MM.1S (cell line): ENCODE data around the gene SSX4B.
"Not testable (repeated sequence)": the region's sequence is repeated elsewhere in the genome, so short reads cannot be mapped to it uniquely, and the experiment has no call there.

Experiments used
- DNase-seq: peaks from one replicate; pipeline ENCODE4 v3.0.0-alpha.2; 2015
- H2AFZ ChIP-seq: fragments of 300-600 bp; sonication (generic); 2 replicates; pipeline ENCODE4 v1.6.0; 2016; ENCODE audit warnings: antibody characterized with exemption, low read length
- H3F3A ChIP-seq: fragments of 300-600 bp; sonication (generic); 2 replicates; pipeline ENCODE4 v1.6.1; 2016; ENCODE audit warnings: mild to moderate bottlenecking, antibody characterized with exemption, low read length, moderate library complexity, mixed read lengths; ENCODE audit not compliant: insufficient read depth
- H3K27ac ChIP-seq: fragments of 300-600 bp; sonication (generic); 2 replicates; pipeline ENCODE4 v1.5.1; 2016; ENCODE audit warnings: mild to moderate bottlenecking, low read length
- H3K27me3 ChIP-seq: fragments of 300-600 bp; sonication (generic); replicated peaks from 2 replicates; pipeline ENCODE4 v1.6.0; 2016; ENCODE audit warnings: low read length; ENCODE audit not compliant: insufficient read depth
- H3K36me3 ChIP-seq: fragments of 300-600 bp; sonication (generic); replicated peaks from 2 replicates; pipeline ENCODE4 v1.6.1; 2016; ENCODE audit warnings: mild to moderate bottlenecking, low read length, mixed read lengths; ENCODE audit not compliant: insufficient read depth
- H3K4me1 ChIP-seq: fragments of 300-600 bp; sonication (generic); 2 replicates; pipeline ENCODE4 v1.6.1; 2016; ENCODE audit warnings: low read length, mixed read lengths
- H3K4me2 ChIP-seq: fragments of 300-600 bp; sonication (generic); 2 replicates; pipeline ENCODE4 v1.6.0; 2016; ENCODE audit warnings: low read depth, low read length
- H3K4me3 ChIP-seq: fragments of 300-600 bp; sonication (generic); 2 replicates; pipeline ENCODE4 v1.5.1; 2016; ENCODE audit warnings: low read length, mixed read lengths
- H3K79me2 ChIP-seq: fragments of 300-600 bp; sonication (generic); 2 replicates; pipeline ENCODE4 v1.6.1; 2016; ENCODE audit warnings: mixed run types, low read length, mixed read lengths
- H3K9ac ChIP-seq: fragments of 300-600 bp; sonication (generic); 2 replicates; pipeline ENCODE4 v1.6.1; 2016; ENCODE audit warnings: low read length, mixed read lengths
- H3K9me2 ChIP-seq: fragments of 300-600 bp; sonication (generic); replicated peaks from 2 replicates; pipeline ENCODE4 v1.6.1; 2016; ENCODE audit warnings: mild to moderate bottlenecking, low read length, mixed read lengths; ENCODE audit not compliant: insufficient read depth
- H3K9me3 ChIP-seq: fragments of 300-600 bp; sonication (generic); replicated peaks from 2 replicates; pipeline ENCODE4 v1.6.1; 2016; ENCODE audit warnings: mild to moderate bottlenecking, low read length, mixed read lengths; ENCODE audit not compliant: insufficient read depth
- H4K20me1 ChIP-seq: fragments of 300-600 bp; sonication (generic); 2 replicates; pipeline ENCODE4 v1.6.1; 2016; ENCODE audit warnings: mild to moderate bottlenecking, low read length, moderate library complexity, mixed read lengths; ENCODE audit not compliant: insufficient read depth
- EZH2 ChIP-seq: fragments of 300-600 bp; sonication (generic); optimal IDR thresholded peaks from 2 replicates; pipeline ENCODE3; 2017; ENCODE audit warnings: low read depth, mild to moderate bottlenecking, antibody characterized with exemption, low read length, mixed read lengths
- EZH2phosphoT487 ChIP-seq: fragments of 300-600 bp; sonication (generic); IDR thresholded peaks from 2 replicates; pipeline ENCODE4 v1.6.1; 2018; ENCODE audit warnings: antibody characterized with exemption, low read length
- TF ChIP-seq, protein P1 (sequence below): fragments of 300-600 bp; sonication (generic); IDR thresholded peaks from 2 replicates; pipeline ENCODE4 v1.5.1; 2016; ENCODE audit warnings: antibody characterized with exemption, low read length, mixed read lengths

SSX4B gene, protein sequence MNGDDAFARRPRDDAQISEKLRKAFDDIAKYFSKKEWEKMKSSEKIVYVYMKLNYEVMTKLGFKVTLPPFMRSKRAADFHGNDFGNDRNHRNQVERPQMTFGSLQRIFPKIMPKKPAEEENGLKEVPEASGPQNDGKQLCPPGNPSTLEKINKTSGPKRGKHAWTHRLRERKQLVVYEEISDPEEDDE

GRCh38 chrX:48411860-48412259 lies at the start of gene SSX4B:
SSX4B (minus strand) TSS chrX:48411960; CDS start chrX:48411372, 588 bp downstream.
- not testable (repeated sequence) for H3K4me1 ChIP-seq, H3K79me2 ChIP-seq, H3K4me2 ChIP-seq, H3K9me2 ChIP-seq, H3K9me3 ChIP-seq, H3K27ac ChIP-seq, H3K36me3 ChIP-seq, H3K27me3 ChIP-seq, H4K20me1 ChIP-seq, H3K4me3 ChIP-seq, H2AFZ ChIP-seq, DNase-seq, H3F3A ChIP-seq, H3K9ac ChIP-seq

DNA sequence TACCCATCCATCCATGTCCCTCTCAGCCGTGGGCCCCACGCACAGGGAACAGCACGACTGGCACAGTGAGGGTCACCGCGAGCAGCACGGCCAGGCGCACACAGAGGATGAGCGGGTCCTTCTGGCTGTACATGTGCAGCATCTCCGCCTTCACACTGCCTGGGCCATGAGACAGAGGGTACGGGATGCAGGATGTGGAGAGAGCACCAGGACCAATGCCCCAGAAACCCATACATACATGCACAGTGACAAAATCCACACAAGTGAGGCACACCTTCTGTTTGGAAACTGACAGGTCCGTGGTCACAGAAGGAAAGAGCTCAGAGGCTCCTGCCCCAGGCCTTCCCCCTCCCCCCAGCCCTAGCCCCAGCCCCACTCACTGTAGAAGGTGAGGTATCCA lies 48.8 kb upstream of the SSX4B start:
- no peak overlapping the region for H3K4me3 ChIP-seq

DNA sequence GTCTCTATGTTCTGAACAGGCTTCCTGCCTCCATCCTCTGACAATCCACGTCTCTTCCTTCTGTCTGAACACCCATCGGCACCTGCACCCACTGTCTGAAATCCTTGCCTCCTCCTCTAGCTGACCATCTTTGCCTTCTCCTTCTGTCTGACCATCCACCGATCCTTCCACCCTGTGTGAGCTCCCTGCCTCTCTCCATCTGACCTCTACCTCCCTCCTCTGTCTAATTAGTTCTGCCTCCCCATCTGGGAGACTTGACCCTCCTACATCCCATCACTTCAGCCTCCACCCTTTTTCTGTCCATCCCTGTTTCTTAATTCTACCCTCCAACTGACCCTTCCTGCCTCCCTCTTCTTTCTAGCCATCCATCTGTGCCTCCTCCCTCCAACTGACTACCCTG lies 48.3 kb upstream of the SSX4B start:
- Histone ChIP-seq H3K9me3 (no peaks in the 10 kb centered on the region), H2AFZ (no peak overlapping the region), H3K27ac (no peak overlapping the region), H3K4me3 (no peak overlapping the region), H3K27me3 (no peaks in the 10 kb centered on the region), H3K4me2 (no peak overlapping the region), H3K36me3 (no peaks in the 10 kb centered on the region), H3K4me1 (no peaks in the 10 kb centered on the region), H3K9me2 (no peaks in the 10 kb centered on the region), H3K79me2 (peaks cover 5% of the 10 kb centered on the region; the same call in 1 of the 2 replicates), H4K20me1 (no peaks in the 10 kb centered on the region), H3F3A (no peaks in the 10 kb centered on the region), H3K9ac (no peak overlapping the region)
- no peak for DNase-seq
- TF ChIP-seq EZH2phosphoT487 (no peak), EZH2 (no peak)
- TF ChIP-seq, protein P1, sequence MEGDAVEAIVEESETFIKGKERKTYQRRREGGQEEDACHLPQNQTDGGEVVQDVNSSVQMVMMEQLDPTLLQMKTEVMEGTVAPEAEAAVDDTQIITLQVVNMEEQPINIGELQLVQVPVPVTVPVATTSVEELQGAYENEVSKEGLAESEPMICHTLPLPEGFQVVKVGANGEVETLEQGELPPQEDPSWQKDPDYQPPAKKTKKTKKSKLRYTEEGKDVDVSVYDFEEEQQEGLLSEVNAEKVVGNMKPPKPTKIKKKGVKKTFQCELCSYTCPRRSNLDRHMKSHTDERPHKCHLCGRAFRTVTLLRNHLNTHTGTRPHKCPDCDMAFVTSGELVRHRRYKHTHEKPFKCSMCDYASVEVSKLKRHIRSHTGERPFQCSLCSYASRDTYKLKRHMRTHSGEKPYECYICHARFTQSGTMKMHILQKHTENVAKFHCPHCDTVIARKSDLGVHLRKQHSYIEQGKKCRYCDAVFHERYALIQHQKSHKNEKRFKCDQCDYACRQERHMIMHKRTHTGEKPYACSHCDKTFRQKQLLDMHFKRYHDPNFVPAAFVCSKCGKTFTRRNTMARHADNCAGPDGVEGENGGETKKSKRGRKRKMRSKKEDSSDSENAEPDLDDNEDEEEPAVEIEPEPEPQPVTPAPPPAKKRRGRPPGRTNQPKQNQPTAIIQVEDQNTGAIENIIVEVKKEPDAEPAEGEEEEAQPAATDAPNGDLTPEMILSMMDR: no peak

More for the DNA sequence above, 48.8 kb upstream of the SSX4B start:
- Histone ChIP-seq H3K4me2 (no peak overlapping the region), H3K36me3 (no peaks in the 10 kb centered on the region), H4K20me1 (no peaks in the 10 kb centered on the region), H2AFZ (no peak overlapping the region), H3F3A (no peaks in the 10 kb centered on the region), H3K9me3 (no peaks in the 10 kb centered on the region), H3K9me2 (no peaks in the 10 kb centered on the region), H3K27ac (no peak overlapping the region), H3K27me3 (no peaks in the 10 kb centered on the region), H3K9ac (no peak overlapping the region), H3K79me2 (peaks cover 10% of the 10 kb centered on the region), H3K4me1 (no peaks in the 10 kb centered on the region)
- no peak for DNase-seq
- TF ChIP-seq EZH2phosphoT487 (no peak), EZH2 (no peak)
- TF ChIP-seq, protein P1: no peak

DNA sequence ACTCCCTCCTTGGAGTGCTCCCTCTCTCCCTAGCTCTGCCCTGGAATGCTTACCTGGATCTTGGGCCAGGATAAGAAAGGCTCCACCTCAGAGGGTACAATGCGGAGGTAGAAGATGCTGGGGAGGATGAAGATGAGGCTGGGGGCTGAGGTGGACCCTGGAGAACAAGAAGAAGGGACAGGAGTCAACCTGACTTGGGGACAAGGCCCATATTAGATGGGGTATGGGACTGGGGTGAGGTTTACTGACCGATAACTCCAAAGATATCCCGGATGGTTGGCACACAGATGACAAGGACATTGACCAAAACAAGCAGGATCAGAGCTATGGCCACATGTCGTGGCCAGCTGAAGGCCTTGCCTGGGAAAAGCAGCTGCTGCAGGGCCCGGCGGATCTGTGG lies 47.7 kb upstream of the SSX4B start:
- no peaks in the 10 kb centered on the region for H3K27me3 ChIP-seq
- H4K20me1 ChIP-seq: no peaks in the 10 kb centered on the region
- H3K4me3 ChIP-seq: no peak overlapping the region
- no peak overlapping the region for H3K9ac ChIP-seq
- H3K9me3 ChIP-seq: no peaks in the 10 kb centered on the region
- H2AFZ ChIP-seq: no peak overlapping the region
- no peak overlapping the region for H3K4me2 ChIP-seq
- 0 out of 2 replicates have a peak, but pooled peaks cover 3% of the 10 kb centered on the region for H3K79me2 ChIP-seq
- H3K4me1 ChIP-seq: no peaks in the 10 kb centered on the region
- H3F3A ChIP-seq: no peaks in the 10 kb centered on the region
- no peak for DNase-seq
- no peaks in the 10 kb centered on the region for H3K9me2 ChIP-seq
- TF ChIP-seq EZH2 (no peak), EZH2phosphoT487 (no peak)
- TF ChIP-seq, protein P1: no peak
- H3K27ac ChIP-seq: no peak overlapping the region
- no peaks in the 10 kb centered on the region for H3K36me3 ChIP-seq
